HG03039 (cell line): ENCODE data around the gene ENOX1.

ENCODE experiments used
- ATAC-seq: cut with Tn5 transposase; IDR thresholded peaks from one replicate; pipeline ENCODE4 v1.9.1; 2021; ENCODE audit warnings: mild to moderate bottlenecking, moderate library complexity; ENCODE audit not compliant: unreplicated experiment

The ENOX1 gene

GRCh38 chr13:43676320-43676719, 110.5 kb downstream of the ENOX1 start:
- ATAC-seq = peak; percentile 94

DNA sequence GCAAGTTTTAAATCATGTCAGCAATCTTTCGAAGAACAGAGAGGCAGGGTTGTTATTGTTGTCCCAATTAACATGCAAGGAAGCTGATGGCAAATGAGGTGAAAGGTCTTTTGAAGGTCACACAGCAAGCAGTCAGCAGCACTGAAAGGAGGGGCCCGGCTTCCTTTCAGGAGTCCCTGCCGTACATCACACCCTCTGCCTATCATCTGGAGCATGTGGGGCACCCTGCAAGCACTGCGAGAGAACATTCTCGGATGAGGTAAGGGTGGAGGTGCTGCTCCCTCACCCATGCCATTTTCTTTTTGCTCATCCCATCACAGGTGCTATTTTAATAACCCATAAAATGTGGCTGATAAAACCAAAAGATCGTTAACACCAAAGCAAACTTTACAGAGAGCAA, 111.2 kb downstream of the ENOX1 start:
- no peak for ATAC-seq

DNA sequence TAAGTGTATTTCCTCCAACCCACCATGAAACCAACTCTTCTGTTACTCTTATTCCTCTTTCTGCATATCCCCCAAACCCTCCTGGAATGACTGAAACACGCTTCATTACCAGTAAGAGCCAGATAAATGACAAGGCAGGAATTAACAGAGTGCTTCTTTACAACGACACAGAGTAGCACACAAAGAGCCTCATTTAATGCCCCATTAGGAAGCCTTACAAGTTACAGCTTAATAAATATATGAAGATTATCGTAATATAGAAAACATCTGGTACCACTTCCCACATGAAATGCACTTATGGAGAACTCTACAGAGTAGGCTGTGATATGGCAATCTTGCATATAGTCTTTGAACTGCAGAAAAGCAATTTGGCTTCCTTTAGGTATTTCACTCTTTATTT, 116.8 kb downstream of the ENOX1 start:
- ATAC-seq = no peak

- no peak for ATAC-seq
Measured at GRCh38 chr13:43669101-43669500, 117.7 kb downstream of the ENOX1 start.

DNA sequence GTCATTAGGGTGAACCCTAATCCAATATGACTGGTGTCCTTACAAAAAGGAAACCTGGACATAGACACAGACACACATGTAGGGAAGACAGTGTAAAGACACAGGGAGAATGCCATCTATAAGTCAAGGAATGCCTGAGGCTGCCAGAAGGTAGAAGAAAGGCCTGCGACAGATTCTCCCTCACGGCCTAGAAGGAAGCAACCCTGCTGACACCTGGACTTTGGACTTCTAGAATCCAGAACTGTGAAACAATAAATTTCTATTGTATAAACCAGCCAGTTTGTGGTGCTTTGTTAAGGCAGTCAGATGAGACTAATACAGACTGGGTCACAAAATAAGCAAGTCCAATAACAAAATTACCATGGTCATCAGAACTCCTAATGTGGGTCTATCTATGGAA, 120.4 kb downstream of the ENOX1 start:
- ATAC-seq = no peak

DNA sequence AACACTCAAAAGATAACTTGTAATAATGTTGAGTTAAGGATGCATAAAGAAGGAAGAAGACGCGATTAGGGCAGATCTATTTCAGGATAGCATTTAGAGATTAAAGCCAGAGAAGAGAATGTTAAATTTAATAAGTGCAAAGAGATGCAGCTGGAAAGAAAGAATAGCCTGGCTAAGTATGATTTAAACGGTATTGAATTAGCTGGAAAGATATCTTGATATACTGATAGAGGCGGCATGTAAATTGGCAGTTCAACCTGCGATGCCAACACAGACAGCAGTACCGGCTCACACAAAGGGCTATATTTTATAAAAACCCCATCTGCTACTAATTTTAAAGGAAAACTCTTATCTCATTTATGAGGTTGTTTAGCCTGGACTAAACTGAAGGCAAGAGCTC, 121.4 kb downstream of the ENOX1 start:
- no peak for ATAC-seq

GRCh38 chr13:43664700-43665191, 122.0 kb downstream of the ENOX1 start:
- no peak for ATAC-seq

DNA sequence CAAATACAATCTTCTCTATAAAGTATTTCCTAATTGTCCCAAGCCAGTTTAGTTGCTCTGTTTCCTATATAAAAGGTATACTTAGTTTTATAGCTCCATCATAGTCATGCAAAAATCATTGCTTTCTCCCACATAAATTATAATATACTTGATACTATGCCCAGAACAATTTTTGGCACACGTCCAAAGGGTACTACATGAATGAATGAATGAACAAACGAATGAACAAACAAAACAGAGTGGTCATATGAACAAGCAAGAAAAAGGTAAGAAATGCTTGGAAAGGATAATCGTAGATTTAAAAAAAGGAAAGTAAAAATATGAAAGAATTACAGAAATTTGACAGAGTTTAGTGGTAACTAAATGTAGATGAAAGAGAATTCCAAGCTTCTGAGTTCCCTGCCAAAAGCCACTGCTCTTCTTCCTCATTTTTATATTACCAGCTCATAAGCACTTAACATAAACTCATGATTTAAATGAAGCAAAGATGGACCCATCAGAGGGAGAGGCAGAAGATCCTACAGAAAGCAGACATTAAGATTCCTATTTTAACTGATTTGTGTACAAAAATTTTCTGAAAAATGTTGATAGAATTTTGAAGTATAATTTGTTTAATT, 123.2 kb downstream of the ENOX1 start:
- ATAC-seq = no peak

DNA sequence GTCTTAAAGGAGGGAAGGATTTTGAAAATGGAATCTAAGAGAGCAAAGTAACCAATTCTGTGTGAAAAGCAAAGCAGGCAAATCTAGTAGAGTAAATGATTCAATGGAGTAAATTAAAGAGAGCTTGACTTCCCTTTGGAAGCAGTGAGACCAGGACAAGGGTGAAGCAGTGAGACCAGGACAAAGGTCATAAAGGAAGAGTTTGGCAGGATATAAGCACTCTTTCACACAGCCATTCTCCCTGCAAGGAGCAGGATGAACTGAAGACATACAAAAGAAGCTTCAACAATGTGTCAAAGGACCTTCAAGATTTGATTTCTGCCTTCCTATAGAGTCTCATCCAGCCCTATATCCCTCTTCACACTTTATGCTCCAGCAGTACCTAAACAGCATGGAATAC, 123.8 kb downstream of the ENOX1 start:
- ATAC-seq = no peak

- ATAC-seq = no peak
Measured at GRCh38 chr13:43661161-43661830, 125.5 kb downstream of the ENOX1 start.

DNA sequence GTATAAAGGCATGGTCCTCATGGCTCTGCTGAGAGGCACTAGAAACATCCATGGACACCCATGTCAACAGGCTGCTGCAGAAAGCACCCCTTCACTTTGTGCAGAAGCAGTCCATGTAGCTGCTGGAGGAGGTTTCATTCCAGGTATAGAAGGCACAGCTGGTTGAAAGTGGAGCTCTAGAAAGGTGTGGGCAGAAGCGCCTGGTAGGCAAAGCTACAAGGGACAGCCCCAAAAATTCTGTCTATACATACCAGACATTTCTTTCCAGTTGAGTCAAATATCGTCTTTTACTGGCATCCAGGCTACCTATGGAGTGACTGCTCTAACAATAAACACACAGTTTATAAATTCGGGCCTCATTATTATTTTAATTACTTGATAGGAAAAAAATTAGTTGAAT, 129.3 kb downstream of the ENOX1 start:
- ATAC-seq = no peak

- no peak for ATAC-seq
Measured at GRCh38 chr13:43653980-43654379, 132.8 kb downstream of the ENOX1 start.

GRCh38 chr13:43653395-43653794, 133.4 kb downstream of the ENOX1 start:
- ATAC-seq = no peak

DNA sequence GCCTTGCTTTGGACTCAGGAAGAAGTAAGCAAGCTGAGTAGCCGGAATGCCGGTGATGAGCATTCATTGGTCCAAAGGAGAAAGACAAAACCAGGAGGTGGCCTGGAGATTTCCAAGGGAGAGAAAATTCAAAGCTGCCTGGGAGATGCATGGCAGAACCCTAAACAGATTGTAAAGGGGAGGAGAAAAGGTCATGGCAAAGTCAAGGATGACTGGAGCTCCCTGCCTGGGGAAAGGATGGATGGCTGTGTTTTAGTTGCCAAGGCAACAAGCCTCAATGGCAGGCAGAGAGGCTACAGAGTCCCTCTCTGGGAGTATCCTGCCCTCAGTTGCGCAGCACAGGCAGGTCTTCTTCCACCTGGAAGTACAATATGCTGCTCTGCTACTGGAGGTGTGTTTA, 134.0 kb downstream of the ENOX1 start:
- ATAC-seq = no peak

DNA sequence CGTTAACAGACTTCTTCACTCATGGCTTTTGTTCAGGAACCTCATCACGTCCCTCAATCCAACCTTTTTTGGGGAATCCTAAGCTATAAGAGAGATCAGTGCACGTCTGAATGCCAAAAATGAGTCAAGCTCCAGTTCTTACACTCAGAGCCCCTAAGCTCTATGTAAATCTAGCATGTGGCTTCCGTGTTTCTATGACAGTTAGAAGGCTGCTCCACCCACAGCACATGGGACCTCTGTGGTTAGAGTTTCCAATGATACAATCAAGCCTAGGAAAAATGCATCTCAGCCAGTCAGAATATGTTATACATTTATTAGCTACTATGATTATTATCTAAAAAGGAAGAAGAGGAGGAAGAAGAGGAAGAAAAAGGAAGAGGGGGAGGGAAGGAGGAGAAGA, 135.9 kb downstream of the ENOX1 start:
- no peak for ATAC-seq

- no peak for ATAC-seq
Measured at GRCh38 chr13:43648733-43649132, 138.0 kb downstream of the ENOX1 start.

DNA sequence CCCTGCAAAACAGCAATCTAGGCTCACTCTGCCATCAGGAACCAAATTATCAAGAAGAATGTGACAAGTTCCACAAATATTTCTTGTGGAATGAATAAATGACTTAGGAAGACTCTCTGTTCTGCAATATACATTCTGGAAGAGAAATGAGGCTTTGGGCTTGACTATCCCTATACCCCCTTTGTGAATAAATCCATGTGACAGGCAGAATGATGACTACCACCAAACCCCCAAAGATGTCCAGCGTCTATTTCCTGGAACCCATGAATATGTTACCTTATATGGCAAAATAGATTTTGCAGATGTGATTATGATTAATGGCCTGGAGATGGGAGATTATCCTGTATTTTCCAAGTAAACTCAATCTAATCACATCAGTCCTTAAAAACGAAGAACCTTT, 139.3 kb downstream of the ENOX1 start:
- no peak for ATAC-seq

DNA sequence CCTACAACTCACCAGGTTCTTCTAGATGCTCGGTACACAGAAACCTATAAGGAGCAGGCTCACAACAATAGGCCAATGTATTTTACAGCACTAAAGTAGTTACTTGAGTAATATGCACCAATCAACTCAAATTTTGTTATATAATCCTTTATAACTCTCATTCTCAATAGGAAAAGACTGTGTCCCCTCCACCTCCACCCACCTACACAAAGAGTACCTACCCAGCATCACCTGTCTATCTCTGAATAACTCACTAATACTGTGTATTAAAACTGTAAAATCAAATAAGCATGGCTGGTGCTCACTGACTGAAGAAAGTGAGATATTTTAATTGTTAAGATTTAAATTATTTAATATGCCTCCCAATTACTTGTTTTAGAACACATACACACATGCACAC, 146.3 kb downstream of the ENOX1 start:
- no peak for ATAC-seq

- no peak for ATAC-seq
Measured at GRCh38 chr13:43631106-43631505, 155.7 kb downstream of the ENOX1 start.

- ATAC-seq = no peak
Measured at GRCh38 chr13:43629691-43630480, 156.9 kb downstream of the ENOX1 start.

DNA sequence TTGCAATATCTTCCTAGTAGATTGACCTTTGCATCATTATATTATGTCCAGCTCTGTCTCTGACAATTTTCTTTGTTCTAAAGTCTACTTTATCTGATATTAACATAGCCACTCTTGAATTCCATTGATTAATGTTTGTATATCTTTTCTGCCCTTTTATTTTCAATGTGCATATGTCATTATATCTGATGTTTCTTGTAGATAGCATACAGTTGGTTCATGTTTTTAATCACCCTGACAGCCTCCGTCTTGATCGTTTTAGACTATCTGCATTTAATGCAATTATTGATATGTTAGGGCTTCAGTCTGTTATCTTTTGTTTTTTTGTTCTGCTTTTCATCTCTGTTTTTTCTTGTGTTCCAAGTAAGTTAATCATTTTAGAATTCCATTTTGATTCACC, 159.8 kb downstream of the ENOX1 start:
- no peak for ATAC-seq

DNA sequence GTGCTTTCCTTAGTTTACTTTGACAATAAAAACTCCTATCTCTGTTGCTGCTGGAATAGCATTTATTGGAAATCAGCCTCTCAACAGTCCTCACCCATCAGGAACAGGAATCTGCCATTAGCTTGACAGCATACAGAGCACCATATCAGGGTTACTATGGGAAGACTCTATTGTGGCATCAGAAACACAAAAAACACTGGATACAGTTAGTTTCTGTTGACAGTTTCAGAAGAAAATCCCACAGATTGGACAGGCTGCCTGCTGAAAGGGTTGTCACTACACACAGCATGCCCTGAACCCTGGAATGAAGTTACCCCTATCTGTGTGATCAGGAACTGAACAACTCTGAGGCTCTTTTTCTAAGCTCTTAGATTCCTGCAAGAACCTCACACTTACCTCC, 172.7 kb downstream of the ENOX1 start:
- ATAC-seq = no peak
